Breast epithelium (tissue), 3 donors: ENCODE results near the gene SLC39A6.

Experiments
- CTCF ChIP-seq, 3 donors: fragments of 450-650 bp; IDR thresholded peaks; one replicate each; pipeline ENCODE4 v1.5.1; 2016 to 2017; ENCODE audit warnings: antibody characterized with exemption in 3 of 3, mild to moderate bottlenecking in 3 of 3, moderate library complexity in 3 of 3
- POLR2AphosphoS5 ChIP-seq, 3 donors: sonication (generic); formaldehyde crosslinking; IDR thresholded peaks; one replicate each; pipeline ENCODE4 v1.6.1; 2017; ENCODE audit warnings: antibody characterized with exemption in 3 of 3

DNA sequence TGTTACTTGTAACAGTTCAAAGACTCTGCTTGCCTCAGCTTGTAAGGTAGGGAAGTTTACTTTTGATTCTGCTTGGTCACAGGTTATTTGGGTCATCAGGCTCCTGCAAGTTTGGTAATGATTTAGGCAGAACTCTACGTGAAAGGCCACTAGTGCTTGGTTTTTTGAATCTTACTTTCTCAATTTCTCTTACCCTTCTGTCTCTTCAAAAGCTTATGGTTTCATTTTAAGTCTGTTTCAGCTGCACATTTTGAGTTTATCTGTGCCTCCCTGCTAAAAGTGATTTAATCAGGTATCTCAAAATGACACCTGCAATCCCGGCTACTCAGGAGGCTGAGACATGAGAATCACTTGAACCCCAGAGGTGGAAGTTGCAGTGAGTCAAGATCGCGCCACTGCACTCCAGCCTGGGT is 31.8 kb upstream of the SLC39A6 start:
- TF ChIP-seq POLR2AphosphoS5 (IDR thresholded peaks at IDR 0.05) (no peak), CTCF (IDR thresholded peaks at IDR 0.05) (no peak)
